HL-60 (cell line): ENCODE data around the gene COQ8B.

Source experiments
- DNase-seq, 2 experiments: peaks; one replicate each; pipeline ENCODE4 v3.0.0-alpha.2; 2010 to 2020; ENCODE audit warnings: low read depth in 1 of 2, low spot score in 1 of 2
- H3K27ac ChIP-seq: fragments of 250-450 bp; sonication (Bioruptor Pico); replicated peaks from 2 replicates; pipeline ENCODE4 v1.5.1; 2020; ENCODE audit warnings: mild to moderate bottlenecking, moderate library complexity
- H3K27me3 ChIP-seq: fragments of 250-450 bp; sonication (Bioruptor Pico); 2 replicates; pipeline ENCODE4 v1.5.1; 2021; ENCODE audit warnings: mild to moderate bottlenecking, moderate library complexity; ENCODE audit not compliant: insufficient read depth, poor library complexity, severe bottlenecking
- H3K4me3 ChIP-seq: replicated peaks from 2 replicates; pipeline ENCODE4 v1.5.1; 2011; ENCODE audit warnings: mild to moderate bottlenecking, control low read depth, low read length; ENCODE audit not compliant: insufficient read depth
- GABPA ChIP-seq: IDR thresholded peaks from 2 replicates; pipeline ENCODE4 v1.6.1; 2012; ENCODE audit warnings: low read depth
- POLR2AphosphoS5 ChIP-seq: IDR thresholded peaks from 2 replicates; pipeline ENCODE4 v1.6.1; 2012; ENCODE audit warnings: low read depth
- SPI1 ChIP-seq: IDR thresholded peaks from 2 replicates; pipeline ENCODE4 v1.6.1; 2012; ENCODE audit warnings: low read depth, mild to moderate bottlenecking, borderline replicate concordance
- TF ChIP-seq, protein P1 (sequence below): IDR thresholded peaks from 2 replicates; pipeline ENCODE4 v1.6.1; 2012; ENCODE audit warnings: low read depth; ENCODE audit not compliant: insufficient replicate concordance
- TF ChIP-seq, protein P2 (sequence below): IDR thresholded peaks from one replicate; pipeline ENCODE4 v1.5.1; 2011; ENCODE audit warnings: low read length, control low read depth, inconsistent platforms; ENCODE audit not compliant: insufficient read depth

COQ8B gene

DNA sequence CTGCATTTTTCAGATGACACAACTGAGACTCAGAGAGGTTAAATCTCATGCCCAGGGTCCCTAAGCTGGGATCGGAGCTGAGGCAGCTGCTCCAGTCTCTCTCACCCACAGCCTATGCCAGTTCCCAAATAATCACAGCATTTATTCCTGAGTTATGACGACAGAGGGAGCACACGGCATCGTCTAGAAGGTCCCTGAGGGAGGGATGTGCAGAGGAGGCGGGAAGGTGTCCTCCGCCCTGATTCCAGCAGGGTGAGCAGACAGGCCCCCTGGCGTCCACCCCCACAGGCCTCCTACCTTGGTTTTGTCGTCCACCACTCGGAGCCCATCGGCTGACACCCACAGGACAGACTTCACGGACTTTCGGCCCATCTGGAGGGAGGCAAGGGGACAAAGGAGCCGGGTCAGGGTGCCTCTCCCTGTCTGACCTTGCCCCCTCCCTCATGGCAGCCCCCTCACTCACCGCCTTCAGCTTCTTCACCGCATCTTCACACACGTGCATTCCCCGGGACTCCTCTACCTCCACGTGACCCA, 34.2 kb downstream of the COQ8B start:
- no peak for TF ChIP-seq SPI1
- no peak for TF ChIP-seq POLR2AphosphoS5
- no peak for TF ChIP-seq GABPA
- TF ChIP-seq, protein P1, sequence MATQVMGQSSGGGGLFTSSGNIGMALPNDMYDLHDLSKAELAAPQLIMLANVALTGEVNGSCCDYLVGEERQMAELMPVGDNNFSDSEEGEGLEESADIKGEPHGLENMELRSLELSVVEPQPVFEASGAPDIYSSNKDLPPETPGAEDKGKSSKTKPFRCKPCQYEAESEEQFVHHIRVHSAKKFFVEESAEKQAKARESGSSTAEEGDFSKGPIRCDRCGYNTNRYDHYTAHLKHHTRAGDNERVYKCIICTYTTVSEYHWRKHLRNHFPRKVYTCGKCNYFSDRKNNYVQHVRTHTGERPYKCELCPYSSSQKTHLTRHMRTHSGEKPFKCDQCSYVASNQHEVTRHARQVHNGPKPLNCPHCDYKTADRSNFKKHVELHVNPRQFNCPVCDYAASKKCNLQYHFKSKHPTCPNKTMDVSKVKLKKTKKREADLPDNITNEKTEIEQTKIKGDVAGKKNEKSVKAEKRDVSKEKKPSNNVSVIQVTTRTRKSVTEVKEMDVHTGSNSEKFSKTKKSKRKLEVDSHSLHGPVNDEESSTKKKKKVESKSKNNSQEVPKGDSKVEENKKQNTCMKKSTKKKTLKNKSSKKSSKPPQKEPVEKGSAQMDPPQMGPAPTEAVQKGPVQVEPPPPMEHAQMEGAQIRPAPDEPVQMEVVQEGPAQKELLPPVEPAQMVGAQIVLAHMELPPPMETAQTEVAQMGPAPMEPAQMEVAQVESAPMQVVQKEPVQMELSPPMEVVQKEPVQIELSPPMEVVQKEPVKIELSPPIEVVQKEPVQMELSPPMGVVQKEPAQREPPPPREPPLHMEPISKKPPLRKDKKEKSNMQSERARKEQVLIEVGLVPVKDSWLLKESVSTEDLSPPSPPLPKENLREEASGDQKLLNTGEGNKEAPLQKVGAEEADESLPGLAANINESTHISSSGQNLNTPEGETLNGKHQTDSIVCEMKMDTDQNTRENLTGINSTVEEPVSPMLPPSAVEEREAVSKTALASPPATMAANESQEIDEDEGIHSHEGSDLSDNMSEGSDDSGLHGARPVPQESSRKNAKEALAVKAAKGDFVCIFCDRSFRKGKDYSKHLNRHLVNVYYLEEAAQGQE: no peak
- TF ChIP-seq, protein P2, sequence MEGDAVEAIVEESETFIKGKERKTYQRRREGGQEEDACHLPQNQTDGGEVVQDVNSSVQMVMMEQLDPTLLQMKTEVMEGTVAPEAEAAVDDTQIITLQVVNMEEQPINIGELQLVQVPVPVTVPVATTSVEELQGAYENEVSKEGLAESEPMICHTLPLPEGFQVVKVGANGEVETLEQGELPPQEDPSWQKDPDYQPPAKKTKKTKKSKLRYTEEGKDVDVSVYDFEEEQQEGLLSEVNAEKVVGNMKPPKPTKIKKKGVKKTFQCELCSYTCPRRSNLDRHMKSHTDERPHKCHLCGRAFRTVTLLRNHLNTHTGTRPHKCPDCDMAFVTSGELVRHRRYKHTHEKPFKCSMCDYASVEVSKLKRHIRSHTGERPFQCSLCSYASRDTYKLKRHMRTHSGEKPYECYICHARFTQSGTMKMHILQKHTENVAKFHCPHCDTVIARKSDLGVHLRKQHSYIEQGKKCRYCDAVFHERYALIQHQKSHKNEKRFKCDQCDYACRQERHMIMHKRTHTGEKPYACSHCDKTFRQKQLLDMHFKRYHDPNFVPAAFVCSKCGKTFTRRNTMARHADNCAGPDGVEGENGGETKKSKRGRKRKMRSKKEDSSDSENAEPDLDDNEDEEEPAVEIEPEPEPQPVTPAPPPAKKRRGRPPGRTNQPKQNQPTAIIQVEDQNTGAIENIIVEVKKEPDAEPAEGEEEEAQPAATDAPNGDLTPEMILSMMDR: no peak
- H3K27ac ChIP-seq: no peak overlapping the region
- DNase-seq: no peak
- H3K4me3 ChIP-seq: no peak overlapping the region
- no peaks in the 10 kb centered on the region for H3K27me3 ChIP-seq

DNA sequence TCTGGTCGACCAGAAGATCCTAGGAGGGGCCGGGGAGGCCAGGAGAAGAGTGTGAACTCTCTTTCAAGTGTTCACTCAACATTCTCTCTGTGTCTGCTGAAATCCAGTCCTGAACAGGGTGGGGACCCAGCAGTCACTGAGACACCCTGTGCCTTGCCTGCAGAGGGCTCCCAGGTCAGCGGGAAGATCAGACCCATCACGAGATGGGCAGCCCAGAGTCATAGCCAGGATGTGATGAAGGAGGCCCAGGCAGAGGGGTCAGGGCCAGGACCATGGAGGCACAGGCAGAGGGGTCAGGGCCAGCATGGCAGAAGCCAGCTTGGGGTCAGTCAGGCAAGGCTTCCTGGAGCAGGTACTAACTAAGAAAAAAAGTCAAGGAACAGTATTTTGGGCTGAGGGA, 35.6 kb downstream of the COQ8B start:
- no peak overlapping the region for H3K27ac ChIP-seq
- DNase-seq: no peak
- TF ChIP-seq GABPA (no peak), SPI1 (no peak), POLR2AphosphoS5 (no peak)
- TF ChIP-seq, protein P1: no peak
- TF ChIP-seq, protein P2: no peak
- no peaks in the 10 kb centered on the region for H3K27me3 ChIP-seq
- no peak overlapping the region for H3K4me3 ChIP-seq

DNA sequence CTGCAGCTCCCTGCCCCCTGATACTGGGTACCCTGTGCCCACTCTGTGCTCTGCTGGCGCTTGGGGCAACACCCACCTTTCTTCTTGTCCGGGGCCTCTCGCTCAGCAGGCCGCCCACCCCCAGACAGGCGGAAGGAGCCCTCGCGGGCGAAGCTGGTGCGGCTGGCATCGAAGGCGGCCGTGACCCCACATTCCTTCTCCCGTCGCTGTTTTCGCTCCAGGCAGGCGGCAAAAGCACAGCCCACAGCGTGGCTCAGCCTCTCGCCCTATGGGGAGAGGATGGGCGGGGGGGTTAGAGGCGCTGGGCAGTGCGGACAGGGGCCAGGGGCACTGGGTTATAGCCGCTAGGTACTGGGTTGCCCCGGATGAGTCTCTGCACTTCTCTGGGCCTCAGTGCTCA, 39.5 kb downstream of the COQ8B start:
- TF ChIP-seq POLR2AphosphoS5 (no peak), GABPA (no peak), SPI1 (no peak)
- TF ChIP-seq, protein P2: no peak
- TF ChIP-seq, protein P1: no peak
- H3K27me3 ChIP-seq: no peaks in the 10 kb centered on the region
- DNase-seq: no peak
- no peak overlapping the region for H3K4me3 ChIP-seq
- H3K27ac ChIP-seq: no peak overlapping the region
